Keratinocyte (primary cell): ENCODE data around the gene ARSB. TPM values are rescaled to one million over a fixed set of nuclear protein-coding genes. Genes with fewer than 3 reads are reported as not detected.

Source experiments
- DNase-seq: peaks from one replicate; pipeline ENCODE4 v3.0.0-alpha.2; 2011; ENCODE audit warnings: low read depth, missing footprints, low spot score
- FAIRE-seq: peaks from 2 replicates; lab custom pipeline; 2011; peaks lifted over from hg19 to GRCh38; lab: Jason Lieb, UNC
- H2AFZ ChIP-seq: 2 replicates; pipeline ENCODE4 v1.6.0; 2012; ENCODE audit warnings: low read length, control low read depth, inconsistent platforms; ENCODE audit not compliant: control insufficient read depth
- H3K27ac ChIP-seq: 2 replicates; pipeline ENCODE4 v1.5.1; 2011; ENCODE audit warnings: low read length; ENCODE audit not compliant: control insufficient read depth, insufficient read depth
- H3K27me3 ChIP-seq: 3 replicates; pipeline ENCODE4 v1.6.0; 2011; ENCODE audit warnings: low read length; ENCODE audit not compliant: control insufficient read depth, insufficient read depth; ENCODE audit errors: extremely low read depth
- H3K36me3 ChIP-seq, 2 experiments: 2 replicates in 1 of 2; 3 replicates in 1 of 2; pipeline ENCODE4 v1.5.1; 2011; ENCODE audit warnings: low read length in 2 of 2, mild to moderate bottlenecking in 1 of 2; ENCODE audit not compliant: control insufficient read depth in 2 of 2, insufficient read depth in 2 of 2; ENCODE audit errors: extremely low read depth in 1 of 2
- H3K4me1 ChIP-seq: 3 replicates; pipeline ENCODE4 v1.5.1; 2011; ENCODE audit warnings: low read length; ENCODE audit not compliant: control insufficient read depth, insufficient read depth; ENCODE audit errors: extremely low read depth
- H3K4me2 ChIP-seq: 3 replicates; pipeline ENCODE4 v1.6.0; 2011; ENCODE audit warnings: low read depth, low read length; ENCODE audit not compliant: control insufficient read depth, insufficient read depth; ENCODE audit errors: extremely low read depth
- H3K4me3 ChIP-seq, 3 experiments: fragments of 200-600 bp in 1 of 3; sonication (generic) in 1 of 3; 2 replicates in 2 of 3; 3 replicates in 1 of 3; pipeline ENCODE4 v1.5.1; 2011 to 2016; ENCODE audit warnings: low read length in 3 of 3, mild to moderate bottlenecking in 3 of 3, control low read depth in 2 of 3, inconsistent platforms in 1 of 3, low read depth in 1 of 3, mixed read lengths in 1 of 3, mixed run types in 1 of 3, moderate library complexity in 1 of 3; ENCODE audit not compliant: control insufficient read depth in 2 of 3, insufficient read depth in 2 of 3; ENCODE audit errors: extremely low read depth in 1 of 3
- H3K79me2 ChIP-seq: 2 replicates; pipeline ENCODE4 v1.6.0; 2012; ENCODE audit warnings: low read length; ENCODE audit not compliant: control insufficient read depth, insufficient read depth
- H3K9ac ChIP-seq: 3 replicates; pipeline ENCODE4 v1.6.0; 2011; ENCODE audit warnings: low read length; ENCODE audit not compliant: control insufficient read depth, insufficient read depth; ENCODE audit errors: extremely low read depth
- H3K9me1 ChIP-seq: 3 replicates; pipeline ENCODE4 v1.6.0; 2011; ENCODE audit warnings: low read length; ENCODE audit not compliant: control insufficient read depth, insufficient read depth; ENCODE audit errors: extremely low read depth
- H3K9me3 ChIP-seq: 2 replicates; pipeline ENCODE4 v1.5.1; 2012; ENCODE audit warnings: low read depth, low read length; ENCODE audit not compliant: control insufficient read depth
- H4K20me1 ChIP-seq: 3 replicates; pipeline ENCODE4 v1.6.0; 2011; ENCODE audit warnings: low read length; ENCODE audit not compliant: control insufficient read depth, insufficient read depth; ENCODE audit errors: extremely low read depth
- CTCF ChIP-seq, 3 experiments: IDR thresholded peaks in 1 of 3; conservative IDR thresholded peaks in 1 of 3; optimal IDR thresholded peaks in 1 of 3; 2 replicates in 2 of 3; 3 replicates in 1 of 3; pipeline versions ENCODE3 to v1.5.1; 2011; ENCODE audit warnings: low read length in 3 of 3, mild to moderate bottlenecking in 3 of 3, moderate library complexity in 2 of 3, control low read depth in 1 of 3, inconsistent platforms in 1 of 3; ENCODE audit not compliant: insufficient read depth in 2 of 3; ENCODE audit errors: extremely low read depth in 1 of 3
- EZH2 ChIP-seq: IDR thresholded peaks from one replicate; pipeline ENCODE4 v1.6.1; 2012; ENCODE audit warnings: inconsistent platforms, mild to moderate bottlenecking, low read length, moderate library complexity
- dilution Hi-C: fragments of 300-500 bp; cut with MboI; formaldehyde crosslinking; loops from one replicate; pipeline ENCODE4 v1.7.0; 2020; ENCODE audit warnings: low sequenced_read_pairs; ENCODE audit not compliant: extremely low pct_ligation_motif_present
- polyA plus RNA-seq, 5 experiments: library from polyadenylated mRNA; depleted of rRNA in 3 of 5; stranded (reverse) in 3 of 5; stranded (forward) in 1 of 5; unstranded in 1 of 5; fragments of >200 nt; gene quantifications; 1 replicate in 1 of 5; 2 replicates in 3 of 5; 3 replicates in 1 of 5; pipeline versions ENCODE4 v1.2.1 to v1.2.3, GENCODE V29; 2011 to 2012; ENCODE audit warnings: missing spikeins in 2 of 5, low read depth in 1 of 5, low replicate concordance in 1 of 5

Gene ARSB
- polyA plus RNA-seq, 1 donor (not counting 4 experiments of a cell fraction or from before 2014, with no cell fraction given) = 4.5 TPM

- H4K20me1 ChIP-seq = no peaks in the 10 kb centered on the region
- no peak overlapping the region for H3K27ac ChIP-seq
- H3K9me3 ChIP-seq = no peaks in the 10 kb centered on the region
- FAIRE-seq (no peak), DNase-seq (no peak)
- dilution Hi-C loops = no loop called here
- no peak for TF ChIP-seq CTCF (optimal IDR thresholded peaks at IDR 0.05 in 1 of 3, IDR thresholded peaks at IDR 0.05 in 1 of 3, conservative IDR thresholded peaks at IDR 0.05 in 1 of 3; ENCODE audit: extremely low read depth in 1 of 3, insufficient read depth in 2 of 3, low read length in 3 of 3)
- no peak for TF ChIP-seq EZH2
- peaks cover 3% of the 10 kb centered on the region for H3K4me1 ChIP-seq
- H3K27me3 ChIP-seq = no peaks in the 10 kb centered on the region
- no peak overlapping the region for H2AFZ ChIP-seq
- no peak overlapping the region for H3K4me2 ChIP-seq
- H3K9ac ChIP-seq = no peak overlapping the region
- no peaks in the 10 kb centered on the region for H3K79me2 ChIP-seq
- H3K36me3 ChIP-seq = no peaks in the 10 kb centered on the region
- no peak overlapping the region for H3K4me3 ChIP-seq
- H3K9me1 ChIP-seq = no peaks in the 10 kb centered on the region
Observed at GRCh38 chr5:78804995-78805394, 180.1 kb downstream of the ARSB start.

- Histone ChIP-seq H3K9me1 (no peaks in the 10 kb centered on the region), H3K4me3 (no peak overlapping the region), H4K20me1 (no peaks in the 10 kb centered on the region), H3K27me3 (no peaks in the 10 kb centered on the region), H3K9ac (no peak overlapping the region), H3K36me3 (no peaks in the 10 kb centered on the region), H3K27ac (no peak overlapping the region), H3K79me2 (no peaks in the 10 kb centered on the region), H2AFZ (no peak overlapping the region), H3K4me2 (no peak overlapping the region), H3K9me3 (no peaks in the 10 kb centered on the region), H3K4me1 (peaks cover 3% of the 10 kb centered on the region)
- dilution Hi-C loops = no loop called here
- TF ChIP-seq EZH2 = no peak
- no peak for DNase-seq
- FAIRE-seq = no peak
Observed at GRCh38 chr5:78803941-78804340, 181.2 kb downstream of the ARSB start.

- Histone ChIP-seq H3K4me1 (peaks cover 3% of the 10 kb centered on the region), H3K79me2 (no peaks in the 10 kb centered on the region), H3K27me3 (no peaks in the 10 kb centered on the region), H2AFZ (no peak overlapping the region), H3K4me2 (no peak overlapping the region), H3K9me1 (no peaks in the 10 kb centered on the region), H3K36me3 (no peaks in the 10 kb centered on the region), H4K20me1 (no peaks in the 10 kb centered on the region), H3K4me3 (no peak overlapping the region), H3K27ac (no peak overlapping the region), H3K9ac (no peak overlapping the region), H3K9me3 (no peaks in the 10 kb centered on the region)
- dilution Hi-C loops = no loop called here
- DNase-seq (no peak), FAIRE-seq (no peak)
- TF ChIP-seq CTCF (optimal IDR thresholded peaks at IDR 0.05 in 1 of 3, IDR thresholded peaks at IDR 0.05 in 1 of 3, conservative IDR thresholded peaks at IDR 0.05 in 1 of 3; ENCODE audit: extremely low read depth in 1 of 3, insufficient read depth in 2 of 3, low read length in 3 of 3) (no peak), EZH2 (no peak)
Observed at GRCh38 chr5:78803353-78803752, 181.8 kb downstream of the ARSB start.
